BLaER1 treated with 17β-estradiol and CSF1 and Interleukin-3, amounts not matched to agents 10 nM and 100 nM (cell line): Measurements from ENCODE around the gene U2AF1L4.

Experiments used
- H3K27ac ChIP-seq, 11 experiments: shearing (Covaris generic); formaldehyde crosslinking; 2 replicates each; pipeline ENCODE4 v1.8.1; 2022
- H3K27me3 ChIP-seq, 11 experiments: shearing (Covaris generic); formaldehyde crosslinking; 2 replicates each; pipeline ENCODE4 v1.8.1; 2022
- H3K36me3 ChIP-seq, 11 experiments: shearing (Covaris generic); formaldehyde crosslinking; 2 replicates each; pipeline ENCODE4 v1.8.1; 2022
- H3K4me1 ChIP-seq, 10 experiments: shearing (Covaris generic); formaldehyde crosslinking; 2 replicates each; pipeline ENCODE4 v1.8.1; 2022
- H3K4me2 ChIP-seq, 11 experiments: shearing (Covaris generic); formaldehyde crosslinking; 2 replicates each; pipeline ENCODE4 v1.8.1; 2022
- H3K4me3 ChIP-seq, 10 experiments: shearing (Covaris generic); formaldehyde crosslinking; 2 replicates each; pipeline ENCODE4 v1.8.1; 2022
- H3K9ac ChIP-seq, 11 experiments: shearing (Covaris generic); formaldehyde crosslinking; 2 replicates each; pipeline ENCODE4 v1.8.1; 2022
- H3K9me3 ChIP-seq, 11 experiments: shearing (Covaris generic); formaldehyde crosslinking; replicated peaks in 1 of 11; 2 replicates each; pipeline ENCODE4 v1.8.1; 2022
- H4K20me1 ChIP-seq, 11 experiments: shearing (Covaris generic); formaldehyde crosslinking; 2 replicates each; pipeline ENCODE4 v1.8.1; 2022
- Cebpa-rat ChIP-seq, 11 experiments: shearing (Covaris generic); IDR thresholded peaks; 2 replicates each; pipeline ENCODE4 v1.8.1; 2022

Gene U2AF1L4

GRCh38 chr19:35784503-35785338, 39.5 kb upstream of the U2AF1L4 start:
- Histone ChIP-seq H3K36me3 (peaks cover 3 to 79% (median 63%) of the 10 kb centered on the region in 11 experiments; a peak in 20 of 22 replicates), H3K27me3 (no peaks in the 10 kb centered on the region), H3K27ac (peak overlapping the region in 1 of 11 experiments; percentile 16; a peak in 2 of 22 replicates), H3K4me1 (peaks cover 0 to 37% (median 18%) of the 10 kb centered on the region in 10 experiments; a peak in 13 of 20 replicates), H3K4me3 (no peak overlapping the region), H4K20me1 (peaks cover 0 to 35% (median 0%) of the 10 kb centered on the region in 11 experiments; a peak in 6 of 22 replicates), H3K9ac (peak overlapping the region in 1 of 11 experiments; percentile 13; a peak in 1 of 22 replicates), H3K4me2 (no peak overlapping the region), H3K9me3 (no peaks in the 10 kb centered on the region)
- TF ChIP-seq Cebpa-rat (IDR thresholded peaks at IDR 0.05), result no peak

- H3K4me1 ChIP-seq, result peaks cover 0 to 36% (median 18%) of the 10 kb centered on the region in 10 experiments; a peak in 13 of 20 replicates
These were observed 38.5 kb upstream of the U2AF1L4 start for GRCh38 chr19:35783469-35784434.

GRCh38 chr19:35782589-35782988, 37.4 kb upstream of the U2AF1L4 start:
- peaks cover 0 to 35% (median 0%) of the 10 kb centered on the region in 11 experiments; a peak in 7 of 22 replicates for H4K20me1 ChIP-seq
- no peak for TF ChIP-seq Cebpa-rat (IDR thresholded peaks at IDR 0.05)
- no peaks in the 10 kb centered on the region for H3K9me3 ChIP-seq
- H3K4me3 ChIP-seq, result no peak overlapping the region
- H3K27ac ChIP-seq, result peak overlapping the region in 2 of 11 experiments; percentile 30 to 35; a peak in 2 of 22 replicates
- peak overlapping the region in 5 of 11 experiments; percentile 23 to 54 (median 44); a peak in 8 of 22 replicates for H3K9ac ChIP-seq
- peak overlapping the region in 8 of 11 experiments; percentile 7 to 59 (median 45); a peak in 12 of 22 replicates for H3K4me2 ChIP-seq
- peaks cover 0 to 41% (median 24%) of the 10 kb centered on the region in 10 experiments; a peak in 14 of 20 replicates for H3K4me1 ChIP-seq
- peaks cover 3 to 92% (median 84%) of the 10 kb centered on the region in 11 experiments; a peak in 21 of 22 replicates for H3K36me3 ChIP-seq
- no peaks in the 10 kb centered on the region for H3K27me3 ChIP-seq

More at GRCh38 chr19:35783469-35784434, 38.5 kb upstream of the U2AF1L4 start:
- Histone ChIP-seq H3K36me3 (peaks cover 3 to 88% (median 73%) of the 10 kb centered on the region in 11 experiments; a peak in 21 of 22 replicates), H4K20me1 (peaks cover 0 to 35% (median 0%) of the 10 kb centered on the region in 11 experiments; a peak in 7 of 22 replicates), H3K27ac (peak overlapping the region in 1 of 11 experiments; percentile 14; a peak in 2 of 22 replicates), H3K4me2 (peak overlapping the region in 5 of 11 experiments; percentile 41 to 59 (median 57); a peak in 8 of 22 replicates), H3K27me3 (no peaks in the 10 kb centered on the region), H3K9me3 (no peaks in the 10 kb centered on the region), H3K9ac (peak overlapping the region in 3 of 11 experiments; percentile 24 to 52 (median 44); a peak in 3 of 22 replicates), H3K4me3 (no peak overlapping the region)
- TF ChIP-seq Cebpa-rat (IDR thresholded peaks at IDR 0.05), result no peak

GRCh38 chr19:35781650-35782049, 36.4 kb upstream of the U2AF1L4 start:
- TF ChIP-seq Cebpa-rat (IDR thresholded peaks at IDR 0.05), result no peak
- Histone ChIP-seq H3K27ac (peak overlapping the region in 1 of 11 experiments; percentile 8; a peak in 2 of 22 replicates), H3K9me3 (no peaks in the 10 kb centered on the region), H3K27me3 (no peaks in the 10 kb centered on the region), H3K9ac (no peak overlapping the region), H3K4me2 (0 out of 22 replicates have a peak overlapping the region, but pooled peaks of 1 of the 11 experiments have one; percentile 57), H3K36me3 (peaks cover 3 to 88% (median 79%) of the 10 kb centered on the region in 11 experiments; a peak in 21 of 22 replicates), H3K4me3 (no peak overlapping the region), H4K20me1 (peaks cover 0 to 35% (median 0%) of the 10 kb centered on the region in 11 experiments; a peak in 8 of 22 replicates), H3K4me1 (peaks cover 1 to 50% (median 33%) of the 10 kb centered on the region in 10 experiments; a peak in 18 of 20 replicates)

GRCh38 chr19:35780717-35781116, 35.5 kb upstream of the U2AF1L4 start:
- Histone ChIP-seq H3K36me3 (peaks cover 3 to 79% (median 73%) of the 10 kb centered on the region in 11 experiments; a peak in 21 of 22 replicates), H3K9ac (no peak overlapping the region), H3K27me3 (no peaks in the 10 kb centered on the region), H4K20me1 (peaks cover 0 to 32% (median 0%) of the 10 kb centered on the region in 11 experiments; a peak in 8 of 22 replicates), H3K4me3 (no peak overlapping the region), H3K27ac (no peak overlapping the region), H3K9me3 (no peaks in the 10 kb centered on the region), H3K4me1 (peaks cover 8 to 53% (median 40%) of the 10 kb centered on the region in 10 experiments; a peak in 18 of 20 replicates), H3K4me2 (no peak overlapping the region)
- TF ChIP-seq Cebpa-rat (IDR thresholded peaks at IDR 0.05), result no peak

- Histone ChIP-seq H3K4me1 (peaks cover 8 to 53% (median 40%) of the 10 kb centered on the region in 10 experiments; a peak in 18 of 20 replicates), H3K4me3 (no peak overlapping the region), H3K27me3 (no peaks in the 10 kb centered on the region), H3K4me2 (no peak overlapping the region), H3K36me3 (peaks cover 3 to 72% (median 66%) of the 10 kb centered on the region in 11 experiments; a peak in 21 of 22 replicates), H3K9ac (no peak overlapping the region), H4K20me1 (peaks cover 0 to 28% (median 0%) of the 10 kb centered on the region in 11 experiments; a peak in 8 of 22 replicates), H3K27ac (no peak overlapping the region), H3K9me3 (no peaks in the 10 kb centered on the region)
- TF ChIP-seq Cebpa-rat (IDR thresholded peaks at IDR 0.05), result no peak
These were observed 34.8 kb upstream of the U2AF1L4 start for GRCh38 chr19:35780058-35780457.

GRCh38 chr19:35779033-35779432, 33.8 kb upstream of the U2AF1L4 start:
- no peak for TF ChIP-seq Cebpa-rat (IDR thresholded peaks at IDR 0.05)
- H3K4me2 ChIP-seq, result no peak overlapping the region
- H3K27ac ChIP-seq, result no peak overlapping the region; a peak in 1 of 22 replicates
- H3K4me3 ChIP-seq, result no peak overlapping the region
- peaks cover 3 to 64% (median 61%) of the 10 kb centered on the region in 11 experiments; a peak in 20 of 22 replicates for H3K36me3 ChIP-seq
- no peaks in the 10 kb centered on the region for H3K27me3 ChIP-seq
- H3K9me3 ChIP-seq, result no peaks in the 10 kb centered on the region
- peaks cover 14 to 61% (median 48%) of the 10 kb centered on the region in 10 experiments for H3K4me1 ChIP-seq
- peaks cover 0 to 23% (median 0%) of the 10 kb centered on the region in 11 experiments; a peak in 8 of 22 replicates for H4K20me1 ChIP-seq
- H3K9ac ChIP-seq, result peak overlapping the region in 4 of 11 experiments; percentile 1 to 73 (median 11); a peak in 2 of 22 replicates
